Epithelial cell of esophagus (primary cell): Measurements from ENCODE around the gene AKAP12.

ENCODE experiments used
- DNase-seq: peaks from one replicate; pipeline ENCODE4 v3.0.0; 2010; ENCODE audit warnings: low read depth
- H3K4me3 ChIP-seq: 2 replicates; pipeline ENCODE4 v1.5.1; 2011; ENCODE audit warnings: mild to moderate bottlenecking, low read length, control low read depth
- CTCF ChIP-seq: IDR thresholded peaks from 2 replicates; pipeline ENCODE4 v1.5.1; 2011; ENCODE audit warnings: low read depth, mild to moderate bottlenecking, low read length, control low read depth, inconsistent platforms; ENCODE audit not compliant: insufficient read depth; ENCODE audit errors: missing control alignments

The AKAP12 gene

GRCh38 chr6:151239603-151240035 lies at the start of gene AKAP12:
Gene AKAP12 (plus strand): TSS chr6:151239967. CDS start chr6:151240563, 596 bp downstream.
- H3K4me3 ChIP-seq = peak within 1 kb of the TSS; percentile 39
- no peak for TF ChIP-seq CTCF
- DNase-seq = peak; percentile 15

GRCh38 chr6:151191527-151191926 lies 48.2 kb upstream of the AKAP12 start:
- no peak overlapping the region for H3K4me3 ChIP-seq
- DNase-seq = no peak
- no peak for TF ChIP-seq CTCF

- no peak for TF ChIP-seq CTCF
- no peak overlapping the region for H3K4me3 ChIP-seq
- no peak for DNase-seq
Observed at GRCh38 chr6:151196555-151196954, 43.2 kb upstream of the AKAP12 start.

GRCh38 chr6:151197556-151197955 lies 42.2 kb upstream of the AKAP12 start:
- no peak for TF ChIP-seq CTCF
- no peak overlapping the region for H3K4me3 ChIP-seq
- DNase-seq = no peak

- no peak for DNase-seq
- TF ChIP-seq CTCF = no peak
- H3K4me3 ChIP-seq = no peak overlapping the region
Observed at GRCh38 chr6:151199991-151200390, 39.8 kb upstream of the AKAP12 start.

- H3K4me3 ChIP-seq = no peak overlapping the region
- TF ChIP-seq CTCF = no peak
- peak; percentile 12 for DNase-seq
Observed at GRCh38 chr6:151205721-151206600, 33.8 kb upstream of the AKAP12 start.

GRCh38 chr6:151207674-151208073 lies 32.1 kb upstream of the AKAP12 start:
- H3K4me3 ChIP-seq = no peak overlapping the region
- DNase-seq = no peak
- no peak for TF ChIP-seq CTCF
